ENCODE measurements around the gene FKRP. TPM values are rescaled to one million over a fixed set of nuclear protein-coding genes. Genes with fewer than 3 reads are reported as not detected.
"Not testable (repeated sequence)": the region's sequence is repeated elsewhere in the genome, so short reads cannot be mapped to it uniquely, and the experiment has no call there.

The FKRP gene
- total RNA-seq, 2 experiments from 2014 or later, result 12.1 to 16.2 TPM

- H3K36me3 Mint-ChIP-seq (ENCODE audit: low read depth); intact Hi-C loops (cut with DNase I, micrococcal nuclease); H3K4me1 Mint-ChIP-seq; H3K9me3 Mint-ChIP-seq (ENCODE audit: low read depth); H3K27me3 Mint-ChIP-seq; H3K4me3 Mint-ChIP-seq; H3K27ac Mint-ChIP-seq; ATAC-seq; DNase-seq; POLR2A ChIA-PET: not testable (repeated sequence)
- CTCF ChIA-PET, result interaction anchor here (1.3 kb wide), 1 partner anchor 36 kb away, joined by 6 read pairs; no protein-coding TSS in a partner anchor
Observed at GRCh38 chr19:46804432-46804831, 58.6 kb downstream of the FKRP start.

GRCh38 chr19:46806656-46807055, 60.8 kb downstream of the FKRP start:
- ChIA-PET POLR2A (no interaction called here), CTCF (interaction anchor here (1.9 kb wide), 1 partner anchor 34 kb away, joined by 5 read pairs; no protein-coding TSS in a partner anchor)
- intact Hi-C loops (cut with DNase I, micrococcal nuclease), result no loop called here
- H3K4me1 Mint-ChIP-seq, result no peaks in the 10 kb centered on the region
- no peaks in the 10 kb centered on the region for H3K9me3 Mint-ChIP-seq (ENCODE audit: low read depth)
- H3K27ac Mint-ChIP-seq, result no peak overlapping the region
- ATAC-seq (no peak), DNase-seq (no peak)
- H3K36me3 Mint-ChIP-seq (ENCODE audit: low read depth), result no peaks in the 10 kb centered on the region
- no peak overlapping the region for H3K4me3 Mint-ChIP-seq
- H3K27me3 Mint-ChIP-seq, result no peaks in the 10 kb centered on the region

Small RNAs within 50 kb of the gene (microRNA-seq; reads per million reads assigned to microRNA genes)
- 2.1 reads per million for gene MIR320E (ENCODE audit: borderline replicate concordance)

Other genes with a start within 250 kb of the FKRP start
- gene CALM3, start 144.7 kb upstream of the FKRP start, total RNA-seq, result 100 to 1,000 TPM; 493 to 631 TPM
- 10 to 100 TPM; 40.1 to 41.0 TPM for gene PTGIR, start 121.0 kb upstream of the FKRP start, total RNA-seq
- gene GNG8, start 109.9 kb upstream of the FKRP start, total RNA-seq, result 10 to 100 TPM; 13.8 to 17.4 TPM
- 1 to 10 TPM; 2.9 to 3.1 TPM for gene DACT3, start 84.9 kb upstream of the FKRP start, total RNA-seq
- 10 to 100 TPM; 76.0 to 78.3 TPM for gene PRKD2, start 28.9 kb upstream of the FKRP start, total RNA-seq
- gene STRN4, start 393 bp downstream of the FKRP start, total RNA-seq, result 10 to 100 TPM; 56.4 to 56.8 TPM
- gene SLC1A5, start 42.5 kb downstream of the FKRP start, total RNA-seq, result 100 to 1,000 TPM; 200 to 227 TPM
- gene AP2S1, start 104.8 kb downstream of the FKRP start, total RNA-seq, result 100 to 1,000 TPM; 102 to 104 TPM
- gene ARHGAP35, start 114.9 kb downstream of the FKRP start, total RNA-seq, result 10 to 100 TPM; 16.5 to 17.2 TPM